Mucosa of rectum (tissue), 2 donors: ENCODE measurements around the gene TMEM38B.
A peak's percentile ranks its signal among the peaks of the same experiment; 100 is the strongest.

Experiments
- H3K27ac ChIP-seq, 2 donors: one replicate each; pipeline ENCODE4 v1.7.0; 2013; ENCODE audit warnings: inconsistent platforms in 2 of 2, low read depth in 2 of 2, low read length in 2 of 2
- H3K27me3 ChIP-seq, 2 donors: one replicate each; pipeline ENCODE4 v1.7.0; 2013; ENCODE audit warnings: low read length in 2 of 2; ENCODE audit not compliant: control insufficient read depth in 2 of 2, insufficient read depth in 2 of 2
- H3K36me3 ChIP-seq, 2 donors: one replicate each; pipeline ENCODE4 v1.7.0; 2013; ENCODE audit warnings: low read length in 2 of 2; ENCODE audit not compliant: control insufficient read depth in 2 of 2, insufficient read depth in 2 of 2
- H3K4me1 ChIP-seq, 2 donors: one replicate each; pipeline ENCODE4 v1.7.0; 2013; ENCODE audit warnings: low read length in 2 of 2, mild to moderate bottlenecking in 1 of 2; ENCODE audit not compliant: control insufficient read depth in 2 of 2, insufficient read depth in 2 of 2
- H3K4me3 ChIP-seq, 2 donors: one replicate each; pipeline ENCODE4 v1.7.0; 2013; ENCODE audit warnings: low read length in 2 of 2
- H3K9ac ChIP-seq, 2 donors: one replicate each; pipeline ENCODE4 v1.7.0; 2013; ENCODE audit warnings: low read length in 2 of 2, low read depth in 1 of 2, mild to moderate bottlenecking in 1 of 2
- H3K9me3 ChIP-seq, 2 donors: one replicate each; pipeline ENCODE4 v1.7.0; 2013; ENCODE audit warnings: low read length in 2 of 2; ENCODE audit not compliant: control insufficient read depth in 2 of 2
- donor health status: healthy.
- donor health status: Normal muscosa, but diverticular disease.

TMEM38B gene

DNA sequence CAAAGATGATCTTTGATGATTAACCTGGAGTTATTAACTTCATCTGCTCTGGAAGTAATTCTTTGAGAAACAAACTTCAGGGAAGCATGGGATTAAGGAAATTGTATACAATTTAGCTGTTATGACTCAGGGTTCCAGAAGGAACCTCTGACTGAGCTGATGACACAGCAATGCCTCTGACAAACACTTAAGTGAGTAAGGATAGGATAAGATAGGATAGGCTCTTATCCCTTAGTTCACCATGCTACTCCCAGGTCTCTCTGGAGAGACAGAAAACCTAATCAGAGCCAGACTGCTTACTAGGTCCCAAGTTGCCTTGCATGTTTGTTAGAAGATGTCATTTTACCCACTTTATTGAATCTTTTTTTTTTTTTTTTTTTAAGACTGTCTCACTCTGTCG, 12.6 kb upstream of the TMEM38B start:
- no peaks in the 10 kb centered on the region for H3K27me3 ChIP-seq
- no peak overlapping the region for H3K27ac ChIP-seq
- H3K9me3 ChIP-seq = no peaks in the 10 kb centered on the region
- no peak overlapping the region for H3K9ac ChIP-seq
- H3K4me3 ChIP-seq = no peak overlapping the region
- no peaks in the 10 kb centered on the region for H3K4me1 ChIP-seq
- H3K36me3 ChIP-seq = no peaks in the 10 kb centered on the region

DNA sequence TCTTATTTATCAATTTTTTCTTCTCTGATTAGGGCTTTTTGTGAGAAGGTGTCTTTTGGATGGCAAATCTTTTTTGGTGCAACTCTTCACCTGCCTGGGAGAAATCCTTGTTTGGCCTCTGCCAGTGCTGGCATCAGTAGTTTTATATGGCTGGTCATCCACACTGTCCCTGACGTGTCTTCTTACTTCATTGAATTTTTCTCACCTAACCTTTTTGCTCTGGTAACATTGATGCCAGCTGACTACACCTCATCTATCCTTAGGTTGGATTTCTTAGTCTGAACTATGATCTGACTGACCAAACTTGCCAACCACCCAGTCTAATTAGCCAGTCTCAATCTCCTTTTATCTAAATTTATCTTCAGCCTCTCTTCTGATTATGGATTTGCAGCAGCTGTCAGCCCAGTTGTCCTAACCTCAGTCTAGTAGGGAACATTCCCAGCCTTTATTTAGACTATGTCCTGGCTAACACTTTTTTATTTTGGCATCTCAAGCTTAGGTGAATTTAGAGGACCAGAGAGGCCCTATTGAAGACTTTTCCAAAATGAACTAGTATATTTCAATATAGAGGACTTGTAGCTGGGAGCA, 10.6 kb upstream of the TMEM38B start:
- no peaks in the 10 kb centered on the region for H3K9me3 ChIP-seq
- H3K4me1 ChIP-seq = no peaks in the 10 kb centered on the region
- H3K9ac ChIP-seq = no peak overlapping the region
- H3K36me3 ChIP-seq = no peaks in the 10 kb centered on the region
- no peaks in the 10 kb centered on the region for H3K27me3 ChIP-seq
- no peak overlapping the region for H3K4me3 ChIP-seq
- H3K27ac ChIP-seq = no peak overlapping the region

GRCh38 chr9:105686936-105687335, 7.4 kb upstream of the TMEM38B start:
- no peak overlapping the region for H3K4me3 ChIP-seq
- H3K27ac ChIP-seq = no peak overlapping the region
- no peak overlapping the region for H3K9ac ChIP-seq
- no peaks in the 10 kb centered on the region for H3K9me3 ChIP-seq
- H3K27me3 ChIP-seq = no peaks in the 10 kb centered on the region
- H3K4me1 ChIP-seq = no peaks in the 10 kb centered on the region
- no peaks in the 10 kb centered on the region for H3K36me3 ChIP-seq

DNA sequence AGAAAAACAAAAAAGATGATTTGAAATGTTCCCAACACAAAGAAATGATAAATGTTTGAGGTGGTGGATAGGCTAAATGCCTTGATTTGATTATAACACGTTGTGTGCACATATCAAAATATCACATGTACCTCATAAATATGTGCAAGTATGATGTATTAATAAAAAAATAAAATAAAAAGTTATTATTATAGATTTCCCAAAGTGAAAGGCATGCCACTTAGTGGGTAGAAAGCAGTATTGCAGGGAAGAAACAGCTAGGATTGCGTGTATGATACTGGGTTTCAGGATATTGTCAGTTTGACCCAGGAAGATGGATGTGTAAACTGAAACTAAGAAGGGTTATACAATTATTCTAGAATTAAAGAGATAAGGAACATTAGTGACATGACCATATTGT, 3.6 kb upstream of the TMEM38B start:
- Histone ChIP-seq H3K27ac (no peak overlapping the region), H3K9me3 (no peaks in the 10 kb centered on the region), H3K27me3 (peaks cover 0 to 9% of the 10 kb centered on the region in 2 donors)

GRCh38 chr9:105693435-105694189, 729 bp upstream of the TMEM38B start:
- peaks cover 0 to 9% of the 10 kb centered on the region in 2 donors for H3K27me3 ChIP-seq
- peak overlapping the region; percentile 42 to 87 for H3K9ac ChIP-seq
- no peaks in the 10 kb centered on the region for H3K9me3 ChIP-seq
- peak overlapping the region; percentile 86 to 90 for H3K4me3 ChIP-seq
- H3K27ac ChIP-seq = no peak overlapping the region
- H3K36me3 ChIP-seq = no peaks in the 10 kb centered on the region
- peaks cover 6 to 10% of the 10 kb centered on the region in 2 donors for H3K4me1 ChIP-seq

More for the DNA sequence above, 3.6 kb upstream of the TMEM38B start:
- Histone ChIP-seq H3K4me1 (peaks cover 6 to 10% of the 10 kb centered on the region in 2 donors), H3K36me3 (no peaks in the 10 kb centered on the region), H3K9ac (no peak overlapping the region), H3K4me3 (no peak overlapping the region)

DNA sequence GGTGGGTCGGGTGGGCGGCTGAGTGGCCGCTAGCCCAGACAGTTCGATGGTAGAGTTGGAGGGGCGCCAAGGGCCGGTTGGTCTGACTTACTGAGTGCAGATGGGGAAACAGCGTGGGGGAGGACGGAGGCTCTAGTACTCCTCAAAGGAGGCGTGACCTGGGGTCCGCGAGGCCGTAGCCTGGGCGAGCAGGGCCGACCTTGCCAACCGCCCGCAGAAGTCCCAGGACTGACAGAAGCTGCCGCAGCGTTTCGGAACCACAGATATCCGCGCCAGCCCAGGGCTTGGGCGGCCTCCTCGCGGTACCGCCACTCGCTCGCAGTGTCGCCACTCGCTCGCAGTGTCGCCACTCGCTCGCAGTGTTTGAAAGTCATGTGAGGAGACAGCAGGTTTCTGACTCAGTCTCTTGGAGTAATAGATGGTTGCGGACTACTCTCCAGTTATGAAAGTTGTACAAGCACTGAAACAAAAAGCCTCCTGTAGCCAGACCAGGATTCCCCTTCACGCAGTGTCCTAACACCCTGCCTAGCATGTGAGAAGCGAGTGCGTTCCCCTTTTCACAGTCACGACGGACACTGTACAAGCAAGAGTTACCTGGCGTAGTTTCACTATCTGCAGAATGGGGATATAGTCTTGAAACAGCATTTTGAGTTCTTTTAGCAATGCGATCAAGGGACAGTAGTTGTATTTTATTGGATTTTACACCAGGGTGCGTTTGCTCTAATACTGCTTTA, 674 bp downstream of the TMEM38B start:
- Histone ChIP-seq H3K27ac (peak overlapping the region; percentile 58 to 68), H3K27me3 (peaks cover 0 to 9% of the 10 kb centered on the region in 2 donors), H3K9me3 (no peaks in the 10 kb centered on the region), H3K4me3 (peak overlapping the region; percentile 86 to 90), H3K36me3 (no peaks in the 10 kb centered on the region), H3K4me1 (peaks cover 7 to 12% of the 10 kb centered on the region in 2 donors), H3K9ac (peak overlapping the region; percentile 58 to 87)

DNA sequence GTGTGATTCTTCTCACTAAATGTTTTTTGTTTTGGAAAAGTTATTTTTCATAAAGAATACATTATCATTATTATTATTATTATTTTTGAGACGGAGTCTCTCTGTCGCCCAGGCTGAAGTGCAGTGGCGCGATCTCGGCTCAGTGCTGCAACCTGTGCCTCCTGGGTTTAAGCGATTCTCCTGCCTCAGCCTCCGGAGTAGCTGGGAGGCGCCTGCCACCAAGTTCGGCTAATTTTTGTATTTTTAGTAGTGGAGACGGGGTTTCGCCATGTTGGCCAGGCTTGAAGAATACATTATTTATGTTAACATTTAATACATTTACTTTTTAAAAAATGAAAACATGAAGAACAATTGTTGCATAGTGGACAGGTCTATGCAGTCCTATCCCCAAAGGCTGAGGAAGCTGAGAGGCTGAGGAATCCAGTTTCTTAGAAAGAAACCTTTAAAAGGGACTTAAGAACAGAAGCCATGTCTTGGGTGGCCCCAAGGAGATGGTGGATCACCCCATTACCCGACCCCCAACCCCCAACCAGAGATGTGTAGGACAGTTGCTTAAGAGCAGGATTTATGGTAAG, 2.0 kb downstream of the TMEM38B start:
- Histone ChIP-seq H3K4me1 (peaks cover 13 to 14% of the 10 kb centered on the region in 2 donors), H3K27me3 (peaks cover 0 to 9% of the 10 kb centered on the region in 2 donors), H3K27ac (no peak overlapping the region), H3K4me3 (no peak overlapping the region), H3K36me3 (no peaks in the 10 kb centered on the region), H3K9ac (no peak overlapping the region), H3K9me3 (no peaks in the 10 kb centered on the region)

- no peak overlapping the region for H3K9ac ChIP-seq
- peaks cover 0 to 6% of the 10 kb centered on the region in 2 donors for H3K27me3 ChIP-seq
- H3K27ac ChIP-seq = no peak overlapping the region
- no peaks in the 10 kb centered on the region for H3K36me3 ChIP-seq
- peaks cover 13 to 14% of the 10 kb centered on the region in 2 donors for H3K4me1 ChIP-seq
- no peak overlapping the region for H3K4me3 ChIP-seq
- no peaks in the 10 kb centered on the region for H3K9me3 ChIP-seq
Observed at GRCh38 chr9:105697871-105698270, 3.5 kb downstream of the TMEM38B start.

GRCh38 chr9:105698348-105698870, 4.1 kb downstream of the TMEM38B start:
- peaks cover 10 to 11% of the 10 kb centered on the region in 2 donors for H3K4me1 ChIP-seq
- no peak overlapping the region for H3K9ac ChIP-seq
- H3K4me3 ChIP-seq = no peak overlapping the region
- no peaks in the 10 kb centered on the region for H3K36me3 ChIP-seq
- H3K27ac ChIP-seq = no peak overlapping the region
- peaks cover 0 to 2% of the 10 kb centered on the region in 2 donors for H3K27me3 ChIP-seq
- H3K9me3 ChIP-seq = no peaks in the 10 kb centered on the region
